GM23248 (cell line): ENCODE results near the gene NACC2.

Source experiments
- EZH2 ChIP-seq: fragments of 200-600 bp; sonication (generic); IDR thresholded peaks from 2 replicates; pipeline ENCODE4 v1.6.1; 2018; ENCODE audit warnings: antibody characterized with exemption, mild to moderate bottlenecking; ENCODE audit not compliant: insufficient read depth, poor library complexity, severe bottlenecking
- EZH2phosphoT487 ChIP-seq: fragments of 200-600 bp; sonication (generic); IDR thresholded peaks from 2 replicates; pipeline ENCODE4 v1.6.1; 2018; ENCODE audit warnings: antibody characterized with exemption, moderate library complexity, mild to moderate bottlenecking, low read depth; ENCODE audit not compliant: insufficient read depth

DNA sequence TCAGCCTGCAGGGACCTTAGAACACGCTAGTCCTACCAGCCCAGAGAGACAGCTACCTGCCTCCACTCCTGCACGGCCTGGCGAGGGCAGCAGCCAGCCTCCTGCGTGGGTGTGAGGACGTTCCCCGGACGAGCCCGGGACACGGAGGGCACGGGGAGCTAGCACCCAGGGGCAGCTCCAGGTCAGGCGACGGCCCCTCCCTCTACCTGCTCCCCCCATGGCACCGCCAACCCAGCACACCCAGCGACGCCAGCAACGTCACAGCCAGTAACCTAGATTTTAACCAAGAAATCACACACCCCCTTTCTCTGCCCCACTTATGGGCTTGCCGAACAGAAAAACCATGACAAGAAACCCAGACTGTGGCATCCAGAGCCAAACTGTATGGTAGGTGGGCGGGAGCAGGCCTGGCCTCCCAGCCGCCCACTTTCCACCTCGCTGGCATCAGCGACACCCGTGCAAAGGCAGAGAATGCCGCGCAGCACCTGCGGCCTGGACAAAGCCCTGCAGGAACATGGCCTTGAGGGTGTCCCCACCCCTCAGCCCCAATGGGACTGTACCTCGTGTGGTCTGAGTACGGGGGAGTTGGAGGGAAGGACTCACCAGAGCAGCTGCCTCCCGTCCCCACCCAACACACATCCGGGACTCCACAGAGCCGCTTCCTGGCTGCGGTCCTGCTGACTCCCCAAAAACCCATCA is 47.9 kb downstream of the NACC2 start:
- no peak for TF ChIP-seq EZH2
- TF ChIP-seq EZH2phosphoT487, result no peak
